ENCODE measurements around the gene CCDC177.

The CCDC177 gene

GRCh38 chr14:69582212-69582611 is 7.5 kb upstream of the CCDC177 start:
- H3K27me3 ChIP-seq (ENCODE audit: low read length): no peaks in the 10 kb centered on the region
- H4K20me1 ChIP-seq (ENCODE audit: low read depth, low read length): no peaks in the 10 kb centered on the region
- H3K4me3 ChIP-seq (ENCODE audit: insufficient read depth, low read length, poor library complexity, severe bottlenecking): no peak overlapping the region
- H3F3A ChIP-seq (ENCODE audit: insufficient read depth): no peaks in the 10 kb centered on the region
- no peak overlapping the region for H3K4me2 ChIP-seq (ENCODE audit: low read depth, low read length, poor library complexity, severe bottlenecking)
- no peak overlapping the region for H2AFZ ChIP-seq (ENCODE audit: low read depth, low read length, severe bottlenecking)
- no peaks in the 10 kb centered on the region for H3K36me3 ChIP-seq (ENCODE audit: low read length)
- no peak for TF ChIP-seq CTCF (IDR thresholded peaks at IDR 0.05; ENCODE audit: insufficient read depth, low read length, poor library complexity, severe bottlenecking)
- no peak for TF ChIP-seq EZH2phosphoT487 (conservative IDR thresholded peaks at IDR 0.05; ENCODE audit: low read length)
- H3K27ac ChIP-seq (ENCODE audit: low read depth, low read length): no peak overlapping the region
- no peaks in the 10 kb centered on the region for H3K9me3 ChIP-seq (ENCODE audit: insufficient read depth, low read length)
- H3K79me2 ChIP-seq (ENCODE audit: insufficient read depth, low read length): no peaks in the 10 kb centered on the region
- H3K9me2 ChIP-seq (replicated peaks; ENCODE audit: insufficient read depth, low read length): no peaks in the 10 kb centered on the region
- no peak overlapping the region for H3K9ac ChIP-seq (ENCODE audit: low read length)

- Histone ChIP-seq H3K36me3 (ENCODE audit: low read length) (no peaks in the 10 kb centered on the region), H4K20me1 (ENCODE audit: low read depth, low read length) (no peaks in the 10 kb centered on the region), H2AFZ (ENCODE audit: low read depth, low read length, severe bottlenecking) (no peak overlapping the region), H3K9me2 (replicated peaks; ENCODE audit: insufficient read depth, low read length) (no peaks in the 10 kb centered on the region), H3K27me3 (ENCODE audit: low read length) (no peaks in the 10 kb centered on the region), H3K9me3 (ENCODE audit: insufficient read depth, low read length) (no peaks in the 10 kb centered on the region), H3K79me2 (ENCODE audit: insufficient read depth, low read length) (no peaks in the 10 kb centered on the region), H3F3A (ENCODE audit: insufficient read depth) (no peaks in the 10 kb centered on the region), H3K9ac (ENCODE audit: low read length) (no peak overlapping the region), H3K27ac (ENCODE audit: low read depth, low read length) (no peak overlapping the region), H3K4me2 (ENCODE audit: low read depth, low read length, poor library complexity, severe bottlenecking) (no peak overlapping the region), H3K4me3 (ENCODE audit: insufficient read depth, low read length, poor library complexity, severe bottlenecking) (no peak overlapping the region)
- no peak for TF ChIP-seq EZH2phosphoT487 (conservative IDR thresholded peaks at IDR 0.05; ENCODE audit: low read length)
- TF ChIP-seq CTCF (IDR thresholded peaks at IDR 0.05; ENCODE audit: insufficient read depth, low read length, poor library complexity, severe bottlenecking): no peak
These were observed 6.8 kb upstream of the CCDC177 start for GRCh38 chr14:69581316-69581935.

GRCh38 chr14:69580009-69580577 is 5.4 kb upstream of the CCDC177 start:
- Histone ChIP-seq H3K9me2 (replicated peaks; ENCODE audit: insufficient read depth, low read length) (no peaks in the 10 kb centered on the region), H3K36me3 (ENCODE audit: low read length) (no peaks in the 10 kb centered on the region), H3K79me2 (ENCODE audit: insufficient read depth, low read length) (no peaks in the 10 kb centered on the region), H3K9me3 (ENCODE audit: insufficient read depth, low read length) (no peaks in the 10 kb centered on the region), H3K27ac (ENCODE audit: low read depth, low read length) (no peak overlapping the region), H3F3A (ENCODE audit: insufficient read depth) (no peaks in the 10 kb centered on the region), H3K9ac (ENCODE audit: low read length) (no peak overlapping the region), H4K20me1 (ENCODE audit: low read depth, low read length) (no peaks in the 10 kb centered on the region), H3K27me3 (ENCODE audit: low read length) (no peaks in the 10 kb centered on the region), H2AFZ (ENCODE audit: low read depth, low read length, severe bottlenecking) (no peak overlapping the region), H3K4me2 (ENCODE audit: low read depth, low read length, poor library complexity, severe bottlenecking) (no peak overlapping the region), H3K4me3 (ENCODE audit: insufficient read depth, low read length, poor library complexity, severe bottlenecking) (no peak overlapping the region)
- TF ChIP-seq EZH2phosphoT487 (conservative IDR thresholded peaks at IDR 0.05; ENCODE audit: low read length): no peak
- TF ChIP-seq CTCF (IDR thresholded peaks at IDR 0.05; ENCODE audit: insufficient read depth, low read length, poor library complexity, severe bottlenecking): peak; percentile 53

Measured in SU-DHL-6 (cell line).